Mucosa of rectum (tissue), 2 donors: ENCODE results near the gene ANKMY2.
"Not testable (repeated sequence)": the region's sequence is repeated elsewhere in the genome, so short reads cannot be mapped to it uniquely, and the experiment has no call there.

Source experiments
- H3K27ac ChIP-seq, 2 donors: one replicate each; pipeline ENCODE4 v1.7.0; 2013; ENCODE audit warnings: inconsistent platforms in 2 of 2, low read depth in 2 of 2, low read length in 2 of 2
- H3K27me3 ChIP-seq, 2 donors: one replicate each; pipeline ENCODE4 v1.7.0; 2013; ENCODE audit warnings: low read length in 2 of 2; ENCODE audit not compliant: control insufficient read depth in 2 of 2, insufficient read depth in 2 of 2
- H3K36me3 ChIP-seq, 2 donors: one replicate each; pipeline ENCODE4 v1.7.0; 2013; ENCODE audit warnings: low read length in 2 of 2; ENCODE audit not compliant: control insufficient read depth in 2 of 2, insufficient read depth in 2 of 2
- H3K4me1 ChIP-seq, 2 donors: one replicate each; pipeline ENCODE4 v1.7.0; 2013; ENCODE audit warnings: low read length in 2 of 2, mild to moderate bottlenecking in 1 of 2; ENCODE audit not compliant: control insufficient read depth in 2 of 2, insufficient read depth in 2 of 2
- H3K4me3 ChIP-seq, 2 donors: one replicate each; pipeline ENCODE4 v1.7.0; 2013; ENCODE audit warnings: low read length in 2 of 2
- H3K9ac ChIP-seq, 2 donors: one replicate each; pipeline ENCODE4 v1.7.0; 2013; ENCODE audit warnings: low read length in 2 of 2, low read depth in 1 of 2, mild to moderate bottlenecking in 1 of 2
- H3K9me3 ChIP-seq, 2 donors: one replicate each; pipeline ENCODE4 v1.7.0; 2013; ENCODE audit warnings: low read length in 2 of 2; ENCODE audit not compliant: control insufficient read depth in 2 of 2
- donor health status: healthy.
- donor health status: Normal muscosa, but diverticular disease.

ANKMY2 gene

DNA sequence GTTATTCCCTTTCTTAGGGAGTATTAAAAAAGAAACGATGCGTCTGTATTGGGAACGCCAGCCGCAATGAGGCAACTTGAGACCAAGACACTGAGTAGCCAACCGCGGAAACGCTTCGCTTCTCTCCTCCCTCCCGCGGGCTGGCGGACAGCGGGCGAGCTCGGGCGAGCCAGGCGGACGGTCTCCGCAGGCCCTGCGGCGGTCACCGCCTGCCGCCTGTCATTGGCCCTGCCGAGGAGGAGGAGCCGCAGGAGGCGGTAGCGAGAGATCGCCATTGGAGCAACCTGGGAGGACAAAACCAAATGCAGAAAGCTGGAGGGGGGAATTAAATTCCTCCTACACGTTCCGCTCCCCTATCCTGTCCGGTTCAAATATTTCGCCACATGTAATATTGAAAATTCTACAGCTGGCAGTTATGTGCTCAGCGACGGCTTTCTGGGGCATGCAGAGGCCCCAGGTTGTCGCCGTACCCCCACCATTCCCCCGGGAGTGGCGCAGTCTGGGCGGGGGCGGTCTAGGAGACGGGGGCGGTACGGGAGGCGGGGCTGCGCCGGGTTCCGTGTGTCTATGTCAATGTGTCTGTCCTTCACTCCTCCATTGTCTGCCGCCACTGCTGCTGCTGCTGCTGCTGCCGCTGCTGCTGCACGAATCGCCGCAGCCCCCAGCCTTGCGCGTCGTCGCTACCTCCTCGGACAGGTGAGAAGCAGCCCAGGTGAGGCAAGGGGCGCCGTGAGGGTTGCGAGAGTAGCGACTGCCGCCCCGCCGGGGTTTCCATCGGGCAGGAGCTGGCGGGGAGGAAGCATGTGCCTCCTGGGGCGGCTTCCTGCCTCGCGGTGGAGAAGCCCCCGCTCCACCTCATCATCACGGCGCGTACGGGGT, at the start of gene ANKMY2, which contains the start of gene BZW2:
TSS of gene ANKMY2 (minus strand) at position 162 of the 879 bp plus-strand sequence. CDS start 181 bp downstream, outside the sequence.
TSS of gene BZW2 (plus strand) at position 589 of the 879 bp plus-strand sequence. CDS start 19,263 bp downstream, outside the sequence.
- Histone ChIP-seq H3K36me3 (peaks cover 0 to 5% of the 10 kb centered on the region in 2 donors), H3K27me3 (no peaks in the 10 kb centered on the region), H3K9ac (peak within 1 kb of the TSS; percentile 85 to 89), H3K9me3 (no peaks in the 10 kb centered on the region), H3K4me3 (peak within 1 kb of the TSS; percentile 89 to 95), H3K4me1 (peaks cover 22 to 26% of the 10 kb centered on the region in 2 donors), H3K27ac (peak within 1 kb of the TSS; percentile 90 to 95)

DNA sequence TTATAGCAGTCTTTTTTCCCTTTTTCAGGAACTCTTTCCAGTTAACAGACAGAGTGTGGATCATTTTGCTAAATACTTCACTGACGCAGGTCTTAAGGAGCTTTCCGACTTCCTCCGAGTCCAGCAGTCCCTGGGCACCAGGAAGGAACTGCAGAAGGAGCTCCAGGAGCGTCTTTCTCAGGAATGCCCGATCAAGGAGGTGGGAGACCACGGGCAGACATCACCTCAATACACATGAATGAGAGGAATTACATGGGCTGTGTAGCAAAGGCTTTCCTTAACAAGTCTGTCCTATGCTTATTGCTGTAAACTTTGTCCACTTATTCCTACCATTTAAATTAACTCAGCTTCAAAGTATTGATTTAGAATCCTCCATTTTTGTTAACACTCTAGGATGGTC, 49.3 kb upstream of the ANKMY2 start:
- no peaks in the 10 kb centered on the region for H3K27me3 ChIP-seq
- no peak overlapping the region for H3K9ac ChIP-seq

GRCh38 chr7:16693601-16694318, 48.2 kb upstream of the ANKMY2 start:
- Histone ChIP-seq H3K27me3 (no peaks in the 10 kb centered on the region), H3K9me3 (no peaks in the 10 kb centered on the region), H3K4me3 (no peak overlapping the region), H3K36me3 (peaks cover 57 to 58% of the 10 kb centered on the region in 2 donors), H3K27ac (no peak overlapping the region), H3K9ac (no peak overlapping the region), H3K4me1 (no peaks in the 10 kb centered on the region)

More for the DNA sequence above, 49.3 kb upstream of the ANKMY2 start:
- no peaks in the 10 kb centered on the region for H3K4me1 ChIP-seq
- H3K4me3 ChIP-seq = no peak overlapping the region
- peaks cover 59 to 63% of the 10 kb centered on the region in 2 donors for H3K36me3 ChIP-seq
- H3K27ac ChIP-seq = no peak overlapping the region
- H3K9me3 ChIP-seq = no peaks in the 10 kb centered on the region

- no peak overlapping the region for H3K4me3 ChIP-seq
- no peak overlapping the region for H3K27ac ChIP-seq
- no peaks in the 10 kb centered on the region for H3K9me3 ChIP-seq
- H3K36me3 ChIP-seq = peaks cover 38 to 42% of the 10 kb centered on the region in 2 donors
- no peak overlapping the region for H3K9ac ChIP-seq
- no peaks in the 10 kb centered on the region for H3K27me3 ChIP-seq
- no peaks in the 10 kb centered on the region for H3K4me1 ChIP-seq
Measured at GRCh38 chr7:16691241-16691640, 45.7 kb upstream of the ANKMY2 start.

- Histone ChIP-seq H3K36me3 (peaks cover 29 to 44% of the 10 kb centered on the region in 2 donors), H3K4me1 (no peaks in the 10 kb centered on the region), H3K9ac (no peak overlapping the region), H3K9me3 (no peaks in the 10 kb centered on the region), H3K4me3 (no peak overlapping the region), H3K27me3 (no peaks in the 10 kb centered on the region), H3K27ac (no peak overlapping the region)
Measured at GRCh38 chr7:16688249-16688648, 42.7 kb upstream of the ANKMY2 start.

GRCh38 chr7:16685535-16685934, 40.0 kb upstream of the ANKMY2 start:
- peaks cover 28 to 41% of the 10 kb centered on the region in 2 donors for H3K36me3 ChIP-seq
- H3K4me1 ChIP-seq = no peaks in the 10 kb centered on the region
- H3K9me3 ChIP-seq = no peaks in the 10 kb centered on the region
- H3K27me3 ChIP-seq = no peaks in the 10 kb centered on the region
- H3K4me3 ChIP-seq = no peak overlapping the region
- H3K9ac ChIP-seq = no peak overlapping the region
- no peak overlapping the region for H3K27ac ChIP-seq

DNA sequence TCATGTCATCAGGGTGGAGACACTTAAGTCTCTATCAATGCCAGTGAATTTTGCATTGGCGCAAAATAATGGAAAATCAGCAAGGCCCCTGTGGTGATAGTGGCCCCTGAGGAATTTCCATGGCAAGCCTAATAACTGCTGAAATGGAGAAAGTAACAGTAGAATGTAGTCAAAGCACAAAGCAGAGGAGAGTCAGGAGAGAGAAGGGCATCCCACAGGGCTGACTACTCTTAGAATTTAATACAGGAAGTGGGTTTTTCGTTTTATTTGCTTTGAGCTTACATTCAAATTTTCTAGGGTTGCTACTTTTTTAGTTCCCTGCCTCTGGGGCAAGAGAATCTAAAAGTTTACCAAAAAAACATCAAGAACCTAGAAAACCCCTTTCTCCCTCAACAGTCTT, 39.4 kb upstream of the ANKMY2 start:
- H3K27ac ChIP-seq = no peak overlapping the region
- no peaks in the 10 kb centered on the region for H3K27me3 ChIP-seq
- peaks cover 24 to 42% of the 10 kb centered on the region in 2 donors for H3K36me3 ChIP-seq
- H3K4me3 ChIP-seq = no peak overlapping the region
- no peaks in the 10 kb centered on the region for H3K9me3 ChIP-seq
- no peak overlapping the region for H3K9ac ChIP-seq
- H3K4me1 ChIP-seq = no peaks in the 10 kb centered on the region

DNA sequence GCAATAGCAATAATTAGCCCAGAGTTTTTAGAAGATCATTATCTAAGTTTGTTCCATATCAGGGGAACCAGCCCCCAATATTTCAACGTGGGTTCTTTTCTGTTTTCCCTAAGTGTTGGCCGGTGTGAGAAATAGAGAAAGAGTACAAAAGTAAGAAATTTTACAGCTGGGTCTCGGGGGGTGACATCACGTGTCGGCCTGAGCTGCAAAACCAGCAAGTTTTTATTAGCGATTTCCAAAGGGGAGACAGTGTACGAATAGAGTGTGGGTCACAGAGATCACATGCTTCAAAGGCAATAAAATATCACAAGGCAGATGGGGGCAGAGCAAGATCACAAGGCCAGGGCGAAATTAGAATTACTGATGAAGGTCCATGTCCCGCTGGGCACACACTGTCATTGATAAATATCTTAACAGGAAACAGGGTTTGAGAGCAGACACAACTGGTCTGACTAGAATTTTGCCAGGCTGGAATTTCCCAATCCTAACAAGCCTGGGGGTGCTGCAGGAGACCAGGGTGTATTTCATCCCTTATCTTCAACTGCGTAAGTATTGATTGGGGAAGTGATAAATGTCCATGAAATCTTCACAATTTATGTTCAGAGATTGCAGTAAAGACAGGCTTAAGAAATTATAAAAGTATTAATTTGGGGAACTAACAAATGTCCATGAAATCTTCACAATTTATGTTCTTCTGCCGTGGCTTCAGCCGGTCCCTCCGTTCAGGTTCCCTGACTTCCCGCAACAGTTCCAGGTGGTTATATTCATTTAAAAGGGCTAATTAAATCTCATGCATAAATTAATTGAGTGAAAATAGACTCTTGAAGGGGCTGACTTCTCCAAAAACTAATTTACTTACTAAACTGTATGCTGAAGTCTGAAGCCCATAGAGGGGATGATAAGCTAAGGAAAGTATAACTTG, 33.4 kb upstream of the ANKMY2 start:
- peaks cover 16 to 33% of the 10 kb centered on the region in 2 donors for H3K36me3 ChIP-seq
- not testable (repeated sequence) for H3K9ac ChIP-seq, H3K4me1 ChIP-seq, H3K9me3 ChIP-seq, H3K4me3 ChIP-seq, H3K27ac ChIP-seq, H3K27me3 ChIP-seq

DNA sequence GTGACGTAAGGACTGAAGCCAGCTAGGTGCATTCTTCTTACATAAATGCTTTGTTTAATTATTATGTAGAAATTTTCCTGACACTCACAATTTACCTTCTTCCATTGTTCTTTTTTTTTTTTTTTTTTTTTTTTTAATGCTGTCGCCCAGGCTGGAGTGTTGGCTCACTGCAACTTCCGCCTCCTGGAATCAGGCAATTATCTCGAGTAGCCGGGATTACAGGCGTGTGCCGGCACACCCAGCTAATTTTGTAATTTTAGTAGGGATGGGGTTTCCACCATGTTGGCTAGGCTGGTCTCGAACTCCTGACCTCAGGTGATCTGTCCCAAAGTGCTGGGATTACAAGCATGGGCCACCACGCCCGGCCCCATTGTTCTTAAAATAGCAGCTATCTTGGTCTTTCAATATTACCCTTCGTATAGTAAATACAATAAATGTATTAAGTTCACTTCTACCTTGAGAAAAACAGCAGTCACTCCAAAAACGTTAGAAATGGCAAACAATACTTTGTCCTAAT, 32.5 kb upstream of the ANKMY2 start:
- Histone ChIP-seq H3K36me3 (peaks cover 10 to 27% of the 10 kb centered on the region in 2 donors), H3K4me3 (no peak overlapping the region), H3K4me1 (no peaks in the 10 kb centered on the region)

More for the DNA sequence above, 32.5 kb upstream of the ANKMY2 start:
- Histone ChIP-seq H3K27ac (no peak overlapping the region), H3K9me3 (no peaks in the 10 kb centered on the region), H3K9ac (no peak overlapping the region), H3K27me3 (no peaks in the 10 kb centered on the region)
